ENCODE data around the gene CTPS1. TPM values are rescaled to one million over a fixed set of nuclear protein-coding genes. Genes with fewer than 3 reads are reported as not detected.

The CTPS1 gene
- total RNA-seq, 1 experiment from 2014 or later: 66.4 TPM

GRCh38 chr1:41015897-41016470, 36.5 kb downstream of the CTPS1 start:
- Histone ChIP-seq H3K4me2 (ENCODE audit: low read length) (no peak overlapping the region), H3K4me1 (ENCODE audit: control insufficient read depth in 1 of 2, insufficient read depth in 2 of 2, low read length in 2 of 2) (no peaks in the 10 kb centered on the region), H3K4me3 (replicated peaks in 1 of 2; ENCODE audit: low read depth in 1 of 2, low read length in 2 of 2) (no peak overlapping the region), H3K9me3 (ENCODE audit: control insufficient read depth in 1 of 2, insufficient read depth in 1 of 2, low read depth in 1 of 2, low read length in 2 of 2) (no peaks in the 10 kb centered on the region), H3K9me2 (ENCODE audit: insufficient read depth) (no peaks in the 10 kb centered on the region), H3K27me3 (ENCODE audit: insufficient read depth, low read length) (no peaks in the 10 kb centered on the region), H3K36me3 (ENCODE audit: control insufficient read depth in 1 of 2, insufficient read depth in 2 of 2, low read length in 2 of 2) (peaks cover 28 to 47% of the 10 kb centered on the region in 2 experiments; a peak in 3 of 4 replicates), H2AFZ (ENCODE audit: low read depth, low read length, poor library complexity, severe bottlenecking) (no peak overlapping the region), H3K79me2 (ENCODE audit: insufficient read depth, low read length) (peaks cover 10% of the 10 kb centered on the region; the same call in 1 of the 2 replicates), H3K27ac (ENCODE audit: low read depth, low read length) (no peak overlapping the region), H3K9ac (ENCODE audit: low read length) (no peak overlapping the region), H4K20me1 (ENCODE audit: insufficient read depth) (no peaks in the 10 kb centered on the region; the same call in 1 of the 2 replicates)
- RAD21 ChIA-PET (ENCODE audit: low non-redundant PET in 1 of 2, low total read pairs in 2 of 2, uncharacterized antibody in 2 of 2, unreplicated experiment in 2 of 2): no interaction called here
- CTCF ChIA-PET: no interaction called here
- POLR2A ChIA-PET: no interaction called here
- TF ChIP-seq REST (IDR thresholded peaks at IDR 0.05; ENCODE audit: low read depth) (no peak), YY1 (IDR thresholded peaks at IDR 0.05; ENCODE audit: extremely low read depth, insufficient replicate concordance, low read depth, low read length) (no peak), ZFX (IDR thresholded peaks at IDR 0.05) (no peak), ELF1 (IDR thresholded peaks at IDR 0.05; ENCODE audit: borderline replicate concordance, low read depth) (no peak), FOSL1 (IDR thresholded peaks at IDR 0.05; ENCODE audit: low read depth) (no peak)
- TF ChIP-seq, protein P1, sequence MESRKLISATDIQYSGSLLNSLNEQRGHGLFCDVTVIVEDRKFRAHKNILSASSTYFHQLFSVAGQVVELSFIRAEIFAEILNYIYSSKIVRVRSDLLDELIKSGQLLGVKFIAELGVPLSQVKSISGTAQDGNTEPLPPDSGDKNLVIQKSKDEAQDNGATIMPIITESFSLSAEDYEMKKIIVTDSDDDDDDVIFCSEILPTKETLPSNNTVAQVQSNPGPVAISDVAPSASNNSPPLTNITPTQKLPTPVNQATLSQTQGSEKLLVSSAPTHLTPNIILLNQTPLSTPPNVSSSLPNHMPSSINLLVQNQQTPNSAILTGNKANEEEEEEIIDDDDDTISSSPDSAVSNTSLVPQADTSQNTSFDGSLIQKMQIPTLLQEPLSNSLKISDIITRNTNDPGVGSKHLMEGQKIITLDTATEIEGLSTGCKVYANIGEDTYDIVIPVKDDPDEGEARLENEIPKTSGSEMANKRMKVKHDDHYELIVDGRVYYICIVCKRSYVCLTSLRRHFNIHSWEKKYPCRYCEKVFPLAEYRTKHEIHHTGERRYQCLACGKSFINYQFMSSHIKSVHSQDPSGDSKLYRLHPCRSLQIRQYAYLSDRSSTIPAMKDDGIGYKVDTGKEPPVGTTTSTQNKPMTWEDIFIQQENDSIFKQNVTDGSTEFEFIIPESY (IDR thresholded peaks at IDR 0.05; ENCODE audit: extremely low read depth, insufficient replicate concordance, low read length): no peak
- ATAC-seq (no peak), DNase-seq (ENCODE audit: low read depth, low spot score) (no peak)
- intact Hi-C loops (cut with micrococcal nuclease): no loop called here
- no TSS peak for BruUV-seq (replicated peaks)
